GM23338 (cell line): ENCODE measurements around the gene ELOVL4. TPM values are rescaled to one million over a fixed set of nuclear protein-coding genes. Genes with fewer than 3 reads are reported as not detected.

Experiments used
- ATAC-seq: fragments of 200-7000 bp; cut with Tn5 transposase; 3 replicates; pipeline ENCODE4 v1.9.1; 2020
- DNase-seq: peaks from one replicate; pipeline ENCODE4 v3.0.0-alpha.2; 2015; ENCODE audit warnings: low spot score
- H2AFZ ChIP-seq: fragments of 200-600 bp; sonication (generic); 2 replicates; pipeline ENCODE4 v1.8.0; 2016; ENCODE audit warnings: antibody characterized with exemption, mild to moderate bottlenecking, moderate library complexity
- H3F3A ChIP-seq: fragments of 200-600 bp; sonication (generic); replicated peaks from 2 replicates; pipeline ENCODE4 v1.8.0; 2017; ENCODE audit warnings: antibody characterized with exemption, mixed run types, low read depth
- H3K27ac ChIP-seq: fragments of 200-600 bp; sonication (generic); 2 replicates; pipeline ENCODE4 v1.6.1; 2016; ENCODE audit warnings: low read depth
- H3K27me3 ChIP-seq: fragments of 200-600 bp; sonication (generic); 2 replicates; pipeline ENCODE4 v1.8.0; 2016; ENCODE audit warnings: mild to moderate bottlenecking, mixed run types, moderate library complexity; ENCODE audit not compliant: insufficient read depth
- H3K36me3 ChIP-seq: fragments of 200-600 bp; sonication (generic); 2 replicates; pipeline ENCODE4 v1.8.0; 2016; ENCODE audit warnings: mild to moderate bottlenecking; ENCODE audit not compliant: insufficient read depth
- H3K4me1 ChIP-seq: fragments of 200-600 bp; sonication (generic); 2 replicates; pipeline ENCODE4 v1.8.0; 2016; ENCODE audit warnings: mild to moderate bottlenecking, moderate library complexity; ENCODE audit not compliant: insufficient read depth
- H3K4me2 ChIP-seq: fragments of 200-600 bp; sonication (generic); 2 replicates; pipeline ENCODE4 v1.7.1; 2017; ENCODE audit warnings: mixed run types
- H3K4me3 ChIP-seq: fragments of 200-600 bp; sonication (generic); 2 replicates; pipeline ENCODE4 v1.6.1; 2016; ENCODE audit warnings: mixed run types
- H3K79me2 ChIP-seq: fragments of 200-600 bp; sonication (generic); replicated peaks from 2 replicates; pipeline ENCODE4 v1.8.0; 2017; ENCODE audit warnings: mild to moderate bottlenecking; ENCODE audit not compliant: insufficient read depth
- H3K9me2 ChIP-seq: fragments of 200-600 bp; sonication (generic); 2 replicates; pipeline ENCODE4 v1.8.0; 2017; ENCODE audit not compliant: insufficient read depth
- H4K20me1 ChIP-seq: fragments of 200-600 bp; sonication (generic); replicated peaks from 2 replicates; pipeline ENCODE4 v1.8.0; 2017; ENCODE audit warnings: mild to moderate bottlenecking; ENCODE audit not compliant: insufficient read depth
- H3K27ac Mint-ChIP-seq: 2 replicates; pipeline ENCODE4 v1.8.0; 2020; ENCODE audit warnings: inconsistent platforms, mild to moderate bottlenecking, moderate library complexity, mixed read lengths
- H3K27me3 Mint-ChIP-seq: 3 replicates; pipeline ENCODE4 v1.8.0; 2022; ENCODE audit warnings: low read depth, mild to moderate bottlenecking, moderate library complexity, mixed read lengths, inconsistent platforms; ENCODE audit not compliant: insufficient read depth, poor library complexity
- H3K36me3 Mint-ChIP-seq: 3 replicates; pipeline ENCODE4 v1.8.0; 2021; ENCODE audit warnings: low read depth, mild to moderate bottlenecking, inconsistent platforms, moderate library complexity, mixed read lengths
- H3K4me1 Mint-ChIP-seq: 3 replicates; pipeline ENCODE4 v1.8.0; 2020; ENCODE audit warnings: mild to moderate bottlenecking, inconsistent platforms, mixed read lengths
- H3K4me3 Mint-ChIP-seq: 3 replicates; pipeline ENCODE4 v1.8.0; 2021; ENCODE audit warnings: moderate library complexity, mild to moderate bottlenecking, inconsistent platforms, mixed read lengths
- H3K9me3 Mint-ChIP-seq: 3 replicates; pipeline ENCODE4 v1.8.0; 2020; ENCODE audit warnings: moderate library complexity, mild to moderate bottlenecking, inconsistent platforms, mixed read lengths
- CREB1 ChIP-seq: fragments of 250-450 bp; sonication (Bioruptor Pico); IDR thresholded peaks from 2 replicates; pipeline ENCODE4 v1.5.0; 2020; ENCODE audit warnings: low read depth, mild to moderate bottlenecking, moderate library complexity
- EZH2 ChIP-seq: fragments of 200-600 bp; sonication (generic); IDR thresholded peaks from one replicate; pipeline ENCODE4 v1.8.0; 2017; ENCODE audit warnings: antibody characterized with exemption, mild to moderate bottlenecking, low read depth; ENCODE audit not compliant: unreplicated experiment
- EZH2phosphoT487 ChIP-seq: fragments of 200-600 bp; sonication (generic); IDR thresholded peaks from one replicate; pipeline ENCODE4 v1.8.1; 2018; ENCODE audit warnings: antibody characterized with exemption; ENCODE audit not compliant: unreplicated experiment
- JUNB ChIP-seq: IDR thresholded peaks from one replicate; pipeline ENCODE4 v1.6.1; 2016; ENCODE audit warnings: antibody characterized with exemption; ENCODE audit not compliant: unreplicated experiment
- NANOG ChIP-seq: IDR thresholded peaks from 2 replicates; pipeline ENCODE4 v1.6.1; 2016; ENCODE audit warnings: antibody characterized with exemption, borderline replicate concordance
- POLR2AphosphoS5 ChIP-seq: IDR thresholded peaks from 2 replicates; pipeline ENCODE4 v1.6.1; 2016; ENCODE audit warnings: antibody characterized with exemption, low read depth
- STAT1 ChIP-seq: IDR thresholded peaks from one replicate; pipeline ENCODE4 v1.6.1; 2016; ENCODE audit warnings: antibody characterized with exemption; ENCODE audit not compliant: unreplicated experiment
- ZNF114 ChIP-seq: fragments of 250-450 bp; sonication (Bioruptor Pico); IDR thresholded peaks from 2 replicates; pipeline ENCODE4 v1.5.0; 2020; ENCODE audit warnings: mild to moderate bottlenecking, moderate library complexity
- ZNF331 ChIP-seq: fragments of 250-450 bp; sonication (Bioruptor Pico); IDR thresholded peaks from 2 replicates; pipeline ENCODE4 v1.5.0; 2020; ENCODE audit warnings: low read depth, mild to moderate bottlenecking, moderate library complexity
- polyA plus RNA-seq: library from polyadenylated mRNA; unstranded; fragments of >200 nt; fragmentation: Nextera tagmentation; extraction: Ambion mirVana; gene quantifications from 2 replicates; pipeline ENCODE4 v1.2.1, GENCODE V29; 2016
- total RNA-seq: library from RNA; depleted of rRNA; stranded (reverse); fragments of >200 nt; shearing (Covaris generic); gene quantifications from 2 replicates; pipeline ENCODE4 v1.2.3, GENCODE V29; 2014
- TF ChIP-seq, protein P1 (sequence below): IDR thresholded peaks from one replicate; pipeline ENCODE4 v1.6.1; 2018; ENCODE audit warnings: antibody characterized with exemption; ENCODE audit not compliant: unreplicated experiment
- TF ChIP-seq, protein P2 (sequence below): IDR thresholded peaks from 2 replicates; pipeline ENCODE4 v1.6.1; 2016; ENCODE audit warnings: antibody characterized with exemption
- TF ChIP-seq, protein P3 (sequence below), 2 experiments: fragments of 200-600 bp in 1 of 2; sonication (generic) in 1 of 2; conservative IDR thresholded peaks; 2 replicates each; pipeline versions ENCODE4 v1.5.1 to v1.6.1; 2016 to 2017; ENCODE audit warnings: antibody characterized with exemption in 2 of 2, low read depth in 2 of 2, mild to moderate bottlenecking in 2 of 2, moderate library complexity in 1 of 2

ELOVL4 gene
- total and polyA plus RNA-seq, 2 experiments from 2014 or later, result 13.3 to 16.8 TPM

DNA sequence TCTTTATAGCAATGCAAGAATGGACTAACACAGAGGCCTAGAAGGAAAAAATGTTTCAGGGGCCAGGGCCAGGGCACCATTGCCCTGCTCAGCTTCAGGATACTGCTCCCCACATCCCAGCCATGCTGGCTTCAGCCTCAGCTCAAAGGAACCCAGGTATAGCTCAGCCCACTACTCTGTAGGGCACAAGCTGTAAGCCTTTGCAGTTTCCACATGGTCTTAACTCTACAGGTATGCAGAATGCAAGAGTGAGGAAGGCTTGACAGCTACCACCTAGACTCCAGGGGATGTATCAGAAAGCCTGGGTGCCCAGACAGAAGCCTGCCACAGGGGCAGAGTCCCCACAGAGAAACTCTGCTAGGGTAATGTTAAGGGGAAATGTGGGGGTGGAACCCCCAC lies 46.6 kb upstream of the ELOVL4 start (continued):
- TF ChIP-seq, protein P1, sequence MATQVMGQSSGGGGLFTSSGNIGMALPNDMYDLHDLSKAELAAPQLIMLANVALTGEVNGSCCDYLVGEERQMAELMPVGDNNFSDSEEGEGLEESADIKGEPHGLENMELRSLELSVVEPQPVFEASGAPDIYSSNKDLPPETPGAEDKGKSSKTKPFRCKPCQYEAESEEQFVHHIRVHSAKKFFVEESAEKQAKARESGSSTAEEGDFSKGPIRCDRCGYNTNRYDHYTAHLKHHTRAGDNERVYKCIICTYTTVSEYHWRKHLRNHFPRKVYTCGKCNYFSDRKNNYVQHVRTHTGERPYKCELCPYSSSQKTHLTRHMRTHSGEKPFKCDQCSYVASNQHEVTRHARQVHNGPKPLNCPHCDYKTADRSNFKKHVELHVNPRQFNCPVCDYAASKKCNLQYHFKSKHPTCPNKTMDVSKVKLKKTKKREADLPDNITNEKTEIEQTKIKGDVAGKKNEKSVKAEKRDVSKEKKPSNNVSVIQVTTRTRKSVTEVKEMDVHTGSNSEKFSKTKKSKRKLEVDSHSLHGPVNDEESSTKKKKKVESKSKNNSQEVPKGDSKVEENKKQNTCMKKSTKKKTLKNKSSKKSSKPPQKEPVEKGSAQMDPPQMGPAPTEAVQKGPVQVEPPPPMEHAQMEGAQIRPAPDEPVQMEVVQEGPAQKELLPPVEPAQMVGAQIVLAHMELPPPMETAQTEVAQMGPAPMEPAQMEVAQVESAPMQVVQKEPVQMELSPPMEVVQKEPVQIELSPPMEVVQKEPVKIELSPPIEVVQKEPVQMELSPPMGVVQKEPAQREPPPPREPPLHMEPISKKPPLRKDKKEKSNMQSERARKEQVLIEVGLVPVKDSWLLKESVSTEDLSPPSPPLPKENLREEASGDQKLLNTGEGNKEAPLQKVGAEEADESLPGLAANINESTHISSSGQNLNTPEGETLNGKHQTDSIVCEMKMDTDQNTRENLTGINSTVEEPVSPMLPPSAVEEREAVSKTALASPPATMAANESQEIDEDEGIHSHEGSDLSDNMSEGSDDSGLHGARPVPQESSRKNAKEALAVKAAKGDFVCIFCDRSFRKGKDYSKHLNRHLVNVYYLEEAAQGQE, result no peak
- TF ChIP-seq NANOG, result no peak
- TF ChIP-seq, protein P2, sequence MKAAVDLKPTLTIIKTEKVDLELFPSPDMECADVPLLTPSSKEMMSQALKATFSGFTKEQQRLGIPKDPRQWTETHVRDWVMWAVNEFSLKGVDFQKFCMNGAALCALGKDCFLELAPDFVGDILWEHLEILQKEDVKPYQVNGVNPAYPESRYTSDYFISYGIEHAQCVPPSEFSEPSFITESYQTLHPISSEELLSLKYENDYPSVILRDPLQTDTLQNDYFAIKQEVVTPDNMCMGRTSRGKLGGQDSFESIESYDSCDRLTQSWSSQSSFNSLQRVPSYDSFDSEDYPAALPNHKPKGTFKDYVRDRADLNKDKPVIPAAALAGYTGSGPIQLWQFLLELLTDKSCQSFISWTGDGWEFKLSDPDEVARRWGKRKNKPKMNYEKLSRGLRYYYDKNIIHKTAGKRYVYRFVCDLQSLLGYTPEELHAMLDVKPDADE, result no peak
- TF ChIP-seq ZNF331 (CRISPR knock-in tag), result no peak
- no peak for TF ChIP-seq POLR2AphosphoS5
- no peak for TF ChIP-seq EZH2
- no peak for TF ChIP-seq JUNB
- no peak for TF ChIP-seq EZH2phosphoT487
- TF ChIP-seq STAT1, result no peak
- TF ChIP-seq ZNF114 (CRISPR knock-in tag), result no peak

DNA sequence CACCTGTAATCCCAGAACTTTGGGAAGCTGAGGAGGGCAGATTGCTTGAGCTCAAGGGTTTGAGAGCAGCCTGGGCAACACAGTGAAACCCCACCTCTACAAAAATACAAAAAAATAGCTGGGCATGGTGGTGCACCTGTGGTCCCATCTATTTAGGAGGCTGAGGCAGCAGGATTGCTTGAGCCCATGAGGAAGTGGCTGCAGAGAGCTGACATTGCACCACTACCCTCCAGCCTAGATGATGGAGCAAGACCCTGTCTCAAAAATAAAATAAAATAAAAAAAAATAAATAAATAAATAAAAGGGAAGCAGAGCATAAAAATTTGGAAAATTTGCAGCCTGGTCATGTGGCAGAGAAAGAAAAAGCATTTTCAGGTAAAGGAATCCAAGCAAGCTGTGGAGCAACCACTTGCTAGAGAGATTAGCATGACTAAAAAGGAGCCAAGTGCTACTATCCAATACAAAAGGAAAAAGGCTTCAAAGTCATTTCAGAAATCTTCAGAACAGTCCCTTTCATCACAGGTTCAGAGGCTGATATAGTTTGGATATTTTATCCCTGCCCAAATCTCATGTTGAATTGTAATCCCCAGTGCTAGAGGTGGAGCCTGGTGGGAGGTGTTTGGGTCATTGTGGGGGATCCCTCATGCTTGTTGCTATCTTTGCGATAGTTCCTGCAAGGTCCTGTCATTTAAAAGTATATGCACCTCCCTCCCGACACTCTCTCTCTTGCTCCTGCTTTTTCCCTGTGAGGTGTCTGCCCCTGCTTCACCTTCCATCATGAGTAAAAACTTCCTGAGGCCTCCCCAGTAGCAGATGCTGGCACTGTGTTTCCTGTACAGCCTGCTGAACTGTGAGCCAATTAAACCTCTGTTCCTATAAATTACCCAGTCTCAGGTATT lies 45.9 kb upstream of the ELOVL4 start:
- Mint-ChIP-seq H3K9me3 (peaks cover 16% of the 10 kb centered on the region), H3K4me1 (peaks cover 22% of the 10 kb centered on the region), H3K36me3 (peaks cover 8% of the 10 kb centered on the region; the same call in 2 of the 3 replicates), H3K27me3 (peaks cover 5% of the 10 kb centered on the region), H3K4me3 (no peak overlapping the region), H3K27ac (0 out of 2 replicates have a peak overlapping the region, but pooled peaks have one; percentile 24)
- H3K4me2 ChIP-seq, result peak overlapping the region; percentile 30
- H3K79me2 ChIP-seq, result no peaks in the 10 kb centered on the region
- DNase-seq (peak; percentile 62), ATAC-seq (peak; percentile 85)
- H3K27ac ChIP-seq, result peak overlapping the region; percentile 70; the same call in 1 of the 2 replicates
- H3K9me2 ChIP-seq, result no peaks in the 10 kb centered on the region
- no peaks in the 10 kb centered on the region for H3K36me3 ChIP-seq
- H3F3A ChIP-seq, result peaks cover 5% of the 10 kb centered on the region; the same call in 1 of the 2 replicates
- TF ChIP-seq CREB1 (CRISPR knock-in tag) (no peak), JUNB (no peak), ZNF331 (CRISPR knock-in tag) (no peak), STAT1 (no peak), ZNF114 (CRISPR knock-in tag) (no peak), NANOG (peak; percentile 19; the same call in 1 of the 2 replicates)
- TF ChIP-seq, protein P3, sequence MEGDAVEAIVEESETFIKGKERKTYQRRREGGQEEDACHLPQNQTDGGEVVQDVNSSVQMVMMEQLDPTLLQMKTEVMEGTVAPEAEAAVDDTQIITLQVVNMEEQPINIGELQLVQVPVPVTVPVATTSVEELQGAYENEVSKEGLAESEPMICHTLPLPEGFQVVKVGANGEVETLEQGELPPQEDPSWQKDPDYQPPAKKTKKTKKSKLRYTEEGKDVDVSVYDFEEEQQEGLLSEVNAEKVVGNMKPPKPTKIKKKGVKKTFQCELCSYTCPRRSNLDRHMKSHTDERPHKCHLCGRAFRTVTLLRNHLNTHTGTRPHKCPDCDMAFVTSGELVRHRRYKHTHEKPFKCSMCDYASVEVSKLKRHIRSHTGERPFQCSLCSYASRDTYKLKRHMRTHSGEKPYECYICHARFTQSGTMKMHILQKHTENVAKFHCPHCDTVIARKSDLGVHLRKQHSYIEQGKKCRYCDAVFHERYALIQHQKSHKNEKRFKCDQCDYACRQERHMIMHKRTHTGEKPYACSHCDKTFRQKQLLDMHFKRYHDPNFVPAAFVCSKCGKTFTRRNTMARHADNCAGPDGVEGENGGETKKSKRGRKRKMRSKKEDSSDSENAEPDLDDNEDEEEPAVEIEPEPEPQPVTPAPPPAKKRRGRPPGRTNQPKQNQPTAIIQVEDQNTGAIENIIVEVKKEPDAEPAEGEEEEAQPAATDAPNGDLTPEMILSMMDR (conservative IDR thresholded peaks at IDR 0.05; ENCODE audit: low read depth in 2 of 2), result no peak
- H2AFZ ChIP-seq, result peak overlapping the region; percentile 94
- H3K4me1 ChIP-seq, result peaks cover 21% of the 10 kb centered on the region
- peak overlapping the region; percentile 1; the same call in 1 of the 2 replicates for H3K4me3 ChIP-seq
- no peaks in the 10 kb centered on the region for H3K27me3 ChIP-seq
- H4K20me1 ChIP-seq, result no peaks in the 10 kb centered on the region
